GM12873 (cell line): ENCODE measurements around the gene LDHA.

Experiments
- TF ChIP-seq, protein P1 (sequence below): IDR thresholded peaks from 2 replicates; pipeline ENCODE4 v1.5.1; 2012; ENCODE audit warnings: low read depth, mild to moderate bottlenecking, moderate library complexity, low read length, control low read depth; ENCODE audit not compliant: insufficient read depth; ENCODE audit errors: missing control alignments

The LDHA gene

DNA sequence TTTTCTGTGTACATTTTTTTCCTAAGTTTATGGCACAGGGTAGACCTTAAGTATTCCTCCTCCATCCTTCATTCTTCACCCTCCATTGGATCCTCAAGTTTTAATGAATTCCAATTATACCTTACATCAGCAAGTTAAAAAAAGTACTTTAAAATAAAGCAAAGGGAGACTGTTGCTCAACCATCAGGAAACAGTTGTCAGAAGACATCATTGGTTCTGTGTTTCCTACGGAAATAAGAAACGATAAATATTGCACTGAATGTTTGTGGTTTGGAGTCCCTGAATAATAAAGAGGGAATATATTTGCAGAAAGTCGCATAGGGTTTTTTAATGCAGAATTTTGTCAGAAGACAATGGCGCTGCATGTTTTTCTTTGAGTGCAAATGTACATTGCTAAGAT, 28.1 kb upstream of the LDHA start:
- TF ChIP-seq, protein P1, sequence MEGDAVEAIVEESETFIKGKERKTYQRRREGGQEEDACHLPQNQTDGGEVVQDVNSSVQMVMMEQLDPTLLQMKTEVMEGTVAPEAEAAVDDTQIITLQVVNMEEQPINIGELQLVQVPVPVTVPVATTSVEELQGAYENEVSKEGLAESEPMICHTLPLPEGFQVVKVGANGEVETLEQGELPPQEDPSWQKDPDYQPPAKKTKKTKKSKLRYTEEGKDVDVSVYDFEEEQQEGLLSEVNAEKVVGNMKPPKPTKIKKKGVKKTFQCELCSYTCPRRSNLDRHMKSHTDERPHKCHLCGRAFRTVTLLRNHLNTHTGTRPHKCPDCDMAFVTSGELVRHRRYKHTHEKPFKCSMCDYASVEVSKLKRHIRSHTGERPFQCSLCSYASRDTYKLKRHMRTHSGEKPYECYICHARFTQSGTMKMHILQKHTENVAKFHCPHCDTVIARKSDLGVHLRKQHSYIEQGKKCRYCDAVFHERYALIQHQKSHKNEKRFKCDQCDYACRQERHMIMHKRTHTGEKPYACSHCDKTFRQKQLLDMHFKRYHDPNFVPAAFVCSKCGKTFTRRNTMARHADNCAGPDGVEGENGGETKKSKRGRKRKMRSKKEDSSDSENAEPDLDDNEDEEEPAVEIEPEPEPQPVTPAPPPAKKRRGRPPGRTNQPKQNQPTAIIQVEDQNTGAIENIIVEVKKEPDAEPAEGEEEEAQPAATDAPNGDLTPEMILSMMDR, result no peak

DNA sequence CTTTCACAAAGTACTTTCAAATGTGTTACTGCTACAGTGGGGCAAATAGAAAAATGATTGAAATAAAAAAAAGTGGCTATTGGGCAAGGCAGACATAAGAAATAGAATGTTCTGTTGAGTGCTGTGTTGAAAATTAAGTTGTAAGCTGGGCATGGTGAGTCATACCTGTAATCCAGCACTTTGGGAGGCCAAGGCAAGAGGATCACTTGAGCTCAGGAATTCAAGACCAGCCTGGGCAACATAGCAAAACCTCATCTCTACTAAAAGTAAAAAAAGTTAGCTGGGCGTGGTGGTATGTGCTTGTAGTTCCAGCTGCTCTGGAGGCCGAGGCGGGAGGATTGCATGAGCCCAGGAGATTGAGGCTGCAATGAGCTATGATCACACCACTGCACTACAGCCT, 26.9 kb upstream of the LDHA start:
- TF ChIP-seq, protein P1, result no peak

DNA sequence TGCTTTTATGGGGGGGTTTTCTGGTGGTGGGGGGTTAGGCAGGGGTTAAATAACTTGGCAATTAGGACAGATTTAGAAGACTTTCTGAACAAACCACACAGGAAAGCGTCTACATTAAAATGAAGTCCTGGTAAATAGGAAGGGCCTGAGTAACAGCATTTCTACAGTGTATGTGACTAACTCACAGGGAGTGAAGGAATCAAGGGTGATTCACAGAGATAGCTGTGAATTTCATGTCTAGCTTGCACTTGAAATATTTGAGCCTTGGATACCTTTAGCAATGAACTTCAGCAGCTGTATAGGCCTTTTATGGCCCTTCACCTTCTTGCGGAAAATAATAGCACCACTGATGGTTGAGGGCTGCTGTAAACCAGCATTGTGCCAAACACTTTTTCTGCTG, 26.1 kb upstream of the LDHA start:
- TF ChIP-seq, protein P1, result no peak

DNA sequence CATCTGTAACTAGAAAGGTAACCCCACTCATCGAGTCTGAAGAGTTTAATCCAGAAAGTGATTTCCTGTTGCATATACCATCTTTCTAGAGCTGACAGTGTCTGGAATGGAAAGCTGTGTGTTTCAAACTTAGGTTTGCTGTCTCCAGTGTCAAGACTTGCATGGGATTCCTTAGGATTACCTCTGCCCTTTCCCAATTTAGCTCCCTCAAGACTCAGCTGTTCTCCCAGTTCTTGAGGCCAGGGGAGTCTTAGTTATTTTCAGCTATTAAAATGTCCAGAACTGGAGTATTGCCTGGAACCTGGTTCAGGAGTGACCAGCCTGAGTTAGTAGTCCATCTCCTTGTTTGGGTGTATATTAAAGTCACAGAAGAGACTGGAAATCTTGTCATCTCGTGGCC, 25.0 kb upstream of the LDHA start:
- TF ChIP-seq, protein P1, result no peak

DNA sequence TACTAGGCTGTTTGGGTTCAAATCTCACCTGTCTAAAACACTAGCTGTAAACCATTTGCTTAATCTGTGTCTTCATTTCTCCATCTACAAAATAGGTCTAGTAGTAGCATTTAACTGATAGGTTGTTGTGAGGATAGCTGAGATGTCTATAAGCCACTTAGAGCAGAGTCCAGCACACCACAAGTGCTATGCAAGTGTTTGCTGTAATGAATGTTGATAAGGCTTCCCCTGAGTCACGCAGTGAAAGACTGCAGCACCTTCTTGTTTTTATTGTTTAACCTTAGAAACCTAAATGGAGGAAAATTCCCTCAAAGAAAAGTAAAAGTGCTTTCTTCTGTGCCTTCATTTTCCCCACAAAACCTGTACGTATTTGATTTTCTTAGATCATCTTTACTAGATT, 23.1 kb upstream of the LDHA start:
- TF ChIP-seq, protein P1, result no peak

DNA sequence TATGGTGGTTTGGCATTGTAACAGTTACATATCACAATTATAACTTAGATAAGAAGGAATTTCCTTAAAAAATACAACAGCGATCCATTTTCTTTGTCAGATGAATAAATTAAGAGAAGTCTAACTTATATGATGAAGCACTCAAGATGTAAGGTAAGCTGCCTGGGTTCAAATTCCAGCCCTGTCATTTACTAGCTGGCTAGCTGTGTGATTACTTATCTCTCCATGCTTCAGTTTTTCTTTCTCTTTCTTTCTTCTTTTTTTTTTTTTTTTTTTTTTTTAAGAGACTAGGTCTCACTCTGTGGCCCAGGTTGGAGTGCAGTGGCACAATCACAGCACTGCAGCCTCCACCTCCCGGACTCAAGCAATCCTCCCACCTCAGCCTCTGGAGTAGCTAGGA, 22.2 kb upstream of the LDHA start:
- TF ChIP-seq, protein P1, result no peak

DNA sequence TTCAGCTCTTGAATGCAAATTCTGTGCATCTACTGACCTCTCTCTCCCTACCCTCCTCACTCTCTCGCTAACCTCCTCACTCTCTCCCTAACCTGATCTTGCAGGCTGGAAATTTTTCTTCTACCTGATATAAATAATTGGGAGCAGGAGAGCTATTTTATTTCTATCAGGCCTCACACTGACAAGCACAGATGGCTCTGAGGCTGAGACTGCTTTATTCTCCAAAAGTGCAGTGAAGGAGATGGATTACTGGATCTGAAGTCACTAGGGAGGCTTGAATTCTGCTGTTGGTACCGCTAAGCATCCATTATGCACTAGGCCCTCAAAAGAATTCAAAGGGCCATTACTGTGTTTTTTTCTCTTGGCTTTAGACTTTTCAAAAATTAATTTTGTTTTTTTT, 19.4 kb upstream of the LDHA start:
- TF ChIP-seq, protein P1, result no peak
